GM21723 (cell line): ENCODE data around the gene CFP.
"Not testable (repeated sequence)": the region's sequence is repeated elsewhere in the genome, so short reads cannot be mapped to it uniquely, and the experiment has no call there.

Source experiments
- ATAC-seq: cut with Tn5 transposase; IDR thresholded peaks from one replicate; pipeline ENCODE4 v1.9.1; 2021; ENCODE audit warnings: mild to moderate bottlenecking, moderate library complexity; ENCODE audit not compliant: unreplicated experiment

The CFP gene

DNA sequence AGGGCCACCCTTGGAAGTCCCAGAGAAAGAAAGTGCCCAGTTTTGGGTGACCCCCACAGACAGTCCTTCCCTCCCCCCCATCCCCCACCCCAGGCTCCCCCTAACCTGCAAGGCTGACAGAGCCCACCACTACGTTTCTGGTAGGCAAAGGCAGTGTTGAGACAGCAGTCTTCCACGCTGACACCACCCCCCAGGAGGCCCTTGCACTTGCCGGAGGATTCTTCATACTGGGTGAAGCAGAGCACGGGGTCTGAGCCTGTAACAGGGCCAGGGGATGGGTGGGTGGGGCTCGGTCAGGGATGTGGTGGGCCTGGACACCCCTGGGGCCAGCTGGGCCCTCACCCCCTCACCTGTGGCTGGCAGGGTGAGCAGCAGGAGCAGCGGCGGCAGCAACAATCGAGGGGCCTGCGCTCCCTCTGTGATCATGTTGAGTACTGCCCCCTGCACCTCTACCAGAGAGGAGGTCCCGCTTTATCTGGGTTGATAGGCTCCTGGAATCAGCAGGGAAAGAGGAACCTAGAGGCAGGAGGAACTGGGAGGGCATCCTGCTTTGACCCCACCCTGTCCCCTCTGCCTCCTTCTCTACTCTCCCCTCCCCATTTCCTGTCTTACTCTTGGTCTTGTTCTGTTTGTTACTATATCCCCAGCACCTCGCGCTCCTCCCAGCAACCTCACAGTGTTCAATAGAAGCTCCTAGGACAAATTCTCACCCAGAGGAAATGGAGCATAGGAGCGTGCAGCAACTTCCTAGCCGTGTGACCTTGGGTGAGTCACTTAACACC lies at the start of gene CFP:
TSS of gene CFP (minus strand) at position 512 of the 782 bp plus-strand sequence. CDS start at position 426, 86 bp downstream.
- no peak for ATAC-seq

DNA sequence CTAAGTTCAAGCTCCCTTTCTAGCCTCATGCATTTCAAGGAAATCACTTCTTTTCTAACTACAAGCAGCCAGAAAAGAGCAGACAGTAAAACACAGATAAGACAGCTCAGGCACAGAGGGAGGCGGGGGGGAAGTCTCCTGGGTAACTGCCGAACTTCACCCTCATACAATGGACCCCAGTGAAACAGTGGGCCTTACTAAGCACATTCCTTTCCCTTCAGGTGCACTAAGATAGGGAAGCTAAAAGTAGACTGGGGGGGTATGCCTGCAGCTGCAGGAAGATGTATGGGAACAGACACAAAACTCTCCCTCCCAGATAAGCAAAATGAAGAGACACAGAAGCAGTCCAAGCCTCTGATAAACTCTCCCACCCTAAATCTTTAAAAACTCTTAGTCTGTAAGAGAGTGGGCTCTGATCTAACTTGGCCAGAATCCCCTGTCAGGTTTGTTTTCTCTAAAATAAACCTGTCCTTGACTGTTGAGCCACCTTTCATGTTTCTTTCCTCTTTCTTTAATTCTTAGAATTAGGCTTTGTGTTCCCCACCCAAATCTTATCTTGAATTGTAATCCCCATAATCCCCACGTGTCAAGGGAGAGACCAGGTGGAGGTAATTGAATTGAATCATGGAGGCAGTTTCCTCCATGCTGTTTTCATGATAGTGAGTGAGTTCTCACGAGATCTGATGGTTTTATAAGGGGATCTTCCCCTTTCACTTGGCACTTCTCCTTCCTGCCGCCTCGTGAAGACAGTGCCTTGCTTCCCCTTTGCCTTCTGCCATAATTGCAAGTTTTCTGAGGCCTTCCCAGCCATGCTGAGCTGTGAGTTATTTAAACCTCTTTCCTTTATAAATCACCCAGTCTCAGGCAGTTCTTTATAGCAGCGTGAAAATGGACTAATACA lies 46.5 kb upstream of the CFP start:
- ATAC-seq, result not testable (repeated sequence)

DNA sequence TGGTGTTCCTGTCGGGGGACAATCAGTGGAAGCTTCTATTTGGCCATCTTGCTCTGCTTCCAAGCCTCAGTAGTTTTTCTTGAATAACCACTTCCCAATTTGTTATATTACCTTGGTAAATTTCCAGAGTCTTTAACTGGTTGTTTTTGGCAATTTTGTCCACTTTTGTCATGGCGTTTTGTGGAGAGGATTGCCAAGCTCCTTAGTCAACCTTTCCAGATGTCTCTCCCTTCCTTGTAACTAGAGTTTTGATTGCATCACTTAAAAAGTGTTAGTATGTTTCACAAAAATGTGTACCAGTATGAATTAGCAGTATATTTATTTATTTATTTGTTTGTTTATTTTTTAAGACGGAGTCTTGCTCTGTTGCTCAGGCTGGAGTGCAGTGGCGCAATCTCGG lies 45.0 kb upstream of the CFP start:
- no peak for ATAC-seq

DNA sequence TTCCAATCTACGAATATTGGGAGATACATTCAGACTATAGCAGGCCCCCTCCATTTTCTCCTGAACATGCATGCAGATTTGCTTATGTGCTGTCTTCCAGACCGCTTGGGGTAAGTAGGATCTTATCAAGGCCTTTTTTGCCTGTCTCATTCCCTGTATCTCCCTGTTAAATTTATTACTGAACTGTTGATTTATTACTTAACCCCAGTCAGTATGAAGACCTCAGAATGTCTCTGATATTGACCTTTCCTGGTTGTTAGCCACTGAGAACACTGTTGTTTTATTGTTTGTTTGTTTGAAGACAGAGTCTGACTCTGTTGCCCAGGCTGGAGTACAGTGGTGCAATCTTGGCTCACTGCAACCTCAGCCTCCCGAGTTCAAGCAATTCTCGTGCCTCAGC lies 36.1 kb upstream of the CFP start:
- not testable (repeated sequence) for ATAC-seq

DNA sequence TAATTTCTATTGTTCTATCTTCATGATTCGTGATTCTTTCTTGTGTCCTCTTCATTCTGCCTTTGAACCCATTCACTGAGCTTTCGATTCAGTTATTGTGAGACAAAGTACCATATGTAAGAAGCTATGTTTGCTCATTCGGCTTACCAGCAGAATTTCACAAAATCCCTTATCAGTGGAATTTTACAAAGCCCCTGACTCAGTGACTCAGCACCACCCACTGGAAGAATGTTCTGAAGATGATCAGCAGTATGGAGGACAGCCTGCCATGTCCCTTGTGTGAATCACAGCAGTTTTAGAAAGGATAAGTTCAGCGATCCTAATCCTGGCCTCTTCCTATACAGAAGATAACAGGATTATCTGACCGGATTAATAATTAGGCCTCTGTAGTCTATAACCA lies 35.0 kb upstream of the CFP start:
- no peak for ATAC-seq

DNA sequence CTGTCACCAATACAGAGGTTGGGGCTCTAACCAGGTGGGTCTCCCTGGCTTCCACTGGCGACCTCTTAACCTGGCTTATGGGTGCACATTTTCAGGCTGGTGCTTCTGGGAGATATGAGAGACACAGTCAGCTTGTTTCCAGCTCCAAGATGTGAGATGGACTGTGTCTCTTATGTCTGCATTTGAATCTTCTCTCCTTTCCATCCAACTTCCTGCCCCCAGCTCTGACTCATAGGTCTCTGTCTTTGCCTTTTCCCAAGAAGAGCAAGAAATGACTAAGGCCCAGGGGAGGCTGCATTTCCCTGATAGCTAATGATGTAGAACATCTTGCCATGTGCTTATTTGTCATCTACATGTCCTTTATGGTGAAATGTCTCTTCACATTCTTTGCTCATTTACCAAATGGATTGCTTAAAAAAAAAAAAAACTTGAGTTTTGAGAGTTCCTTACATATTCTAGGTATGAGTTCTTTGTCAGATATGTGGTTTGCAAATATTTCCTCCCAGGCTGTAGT lies 32.5 kb upstream of the CFP start:
- ATAC-seq, result no peak

DNA sequence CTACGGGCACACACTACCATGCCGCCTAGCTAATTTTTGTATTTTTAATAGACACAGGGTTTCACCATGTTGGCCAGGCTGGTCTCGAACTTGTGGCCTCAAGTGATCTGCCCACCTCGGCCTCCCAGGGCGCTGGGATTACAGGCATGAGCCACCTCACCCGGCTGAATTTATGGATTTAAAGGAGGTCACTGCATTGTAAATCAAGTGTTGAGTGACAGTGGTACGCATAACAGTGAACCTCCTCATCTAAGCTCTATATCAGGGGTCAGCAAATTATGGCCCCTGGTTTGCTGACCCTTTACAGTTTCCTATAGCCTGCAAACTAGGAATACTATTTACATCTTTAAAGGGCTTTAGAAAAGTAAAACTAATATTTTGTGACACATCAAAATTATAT lies 31.8 kb upstream of the CFP start:
- ATAC-seq, result no peak

DNA sequence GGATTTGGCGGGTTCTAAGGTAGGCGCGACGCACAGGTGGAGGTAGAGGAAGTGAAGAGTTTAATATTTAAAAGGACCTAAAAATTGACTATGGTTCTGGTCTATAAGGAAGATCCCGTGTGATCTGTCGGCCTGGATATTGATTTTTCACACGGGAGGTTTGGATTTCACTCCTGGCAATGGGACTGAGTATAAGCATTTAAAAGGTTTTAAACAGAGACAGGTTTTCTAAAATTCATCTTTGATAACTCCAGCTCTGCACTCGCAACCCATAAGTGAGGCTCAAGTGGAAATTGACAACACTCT lies 29.6 kb upstream of the CFP start:
- no peak for ATAC-seq

DNA sequence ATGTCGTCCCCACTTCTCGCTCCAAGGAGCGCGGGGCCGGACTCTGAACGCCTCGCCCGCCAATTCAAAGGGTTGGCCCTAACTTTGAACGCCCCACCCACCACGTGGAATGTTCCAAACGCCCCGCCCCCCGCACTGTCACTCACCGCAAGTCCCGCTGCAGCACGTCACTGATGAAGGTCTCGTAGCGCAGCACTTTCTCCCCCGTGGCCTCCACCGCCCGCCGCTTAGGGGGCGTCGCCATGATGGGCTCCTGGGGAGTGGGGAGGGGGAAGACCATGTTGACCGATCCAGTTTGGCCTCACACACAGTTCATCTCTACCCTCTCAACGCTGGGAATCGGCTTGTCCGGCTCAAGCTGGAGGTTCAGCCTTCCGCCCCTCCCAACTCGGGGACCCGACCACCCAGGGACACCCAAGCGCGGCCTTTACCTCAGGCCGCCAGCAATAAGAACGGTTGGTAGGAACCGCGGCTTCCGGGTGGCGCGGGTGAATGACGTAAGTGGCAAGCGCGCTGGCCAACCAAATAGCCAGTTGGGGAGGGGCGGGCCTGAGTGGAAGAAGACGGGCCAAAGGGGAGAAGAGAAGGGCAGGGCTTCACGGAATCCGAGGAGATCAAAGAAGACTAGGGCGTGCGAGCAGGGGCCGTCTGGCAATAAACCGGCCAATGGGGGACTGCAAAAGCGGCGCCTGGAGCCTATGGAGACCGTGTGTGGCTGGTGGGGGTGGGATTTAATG lies 29.1 kb upstream of the CFP start, which contains the start of gene UXT:
TSS of gene UXT (minus strand) at position 497 of the 737 bp plus-strand sequence. CDS start at position 244, 253 bp downstream.
- peak; percentile 76 for ATAC-seq

DNA sequence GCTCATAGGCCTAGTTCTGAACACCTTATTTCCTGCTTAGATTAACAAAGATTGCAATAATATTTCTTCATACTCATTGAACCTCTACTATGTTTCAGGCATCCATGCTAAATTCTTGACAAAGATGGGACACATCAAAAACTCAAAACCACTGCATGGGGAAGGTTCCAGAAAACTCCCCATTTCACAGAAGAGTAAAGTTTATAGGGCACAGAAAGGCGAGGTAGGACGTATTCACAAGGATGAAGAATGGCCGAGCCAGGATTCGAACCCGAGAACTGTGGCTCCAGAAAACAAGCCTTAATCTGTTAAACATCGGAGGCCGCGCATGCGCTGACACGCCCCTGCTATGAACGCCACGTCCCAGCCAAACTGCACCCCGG lies 28.6 kb upstream of the CFP start:
- no peak for ATAC-seq

DNA sequence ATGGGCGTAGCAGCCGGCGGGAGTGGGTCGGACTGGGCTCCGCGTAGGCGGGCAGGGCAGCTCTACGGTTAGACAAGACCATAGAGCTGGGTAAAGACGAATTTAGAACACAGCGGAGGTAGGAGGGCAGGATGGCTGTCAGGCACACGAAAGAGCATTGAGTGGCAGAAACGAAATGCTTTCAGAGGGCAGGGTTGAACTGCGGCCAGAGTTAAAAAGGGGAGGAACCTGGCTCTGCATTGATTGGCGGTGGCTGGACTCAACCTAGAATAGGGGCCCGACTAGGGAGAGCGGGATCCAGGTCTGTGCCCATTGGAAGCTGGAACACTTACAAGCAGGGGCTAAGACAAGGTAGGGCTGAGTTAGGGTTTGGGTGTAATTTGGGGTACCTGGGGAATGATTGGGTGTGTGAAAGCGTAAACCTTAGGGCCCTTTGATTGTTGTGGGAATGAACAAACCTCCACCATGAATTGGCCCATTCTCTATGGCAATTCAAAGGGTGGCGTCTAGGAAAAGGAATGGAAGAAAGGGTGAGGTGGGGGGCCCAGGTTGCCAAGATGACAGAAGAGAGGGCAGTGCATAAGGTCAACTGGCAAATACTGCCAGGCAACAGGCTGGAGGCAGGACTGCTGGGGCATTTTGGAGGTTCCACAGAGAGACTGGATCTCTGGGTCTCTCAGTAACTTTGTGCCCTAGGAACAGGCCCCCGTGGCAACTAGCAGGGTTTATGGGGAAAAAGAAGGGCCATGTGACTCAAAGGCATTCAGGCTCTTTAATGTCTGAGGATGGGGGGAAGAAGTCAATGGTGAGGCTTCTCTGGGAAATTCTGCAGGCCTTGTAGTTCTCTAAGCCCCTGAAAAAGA lies 21.5 kb upstream of the CFP start:
- no peak for ATAC-seq

DNA sequence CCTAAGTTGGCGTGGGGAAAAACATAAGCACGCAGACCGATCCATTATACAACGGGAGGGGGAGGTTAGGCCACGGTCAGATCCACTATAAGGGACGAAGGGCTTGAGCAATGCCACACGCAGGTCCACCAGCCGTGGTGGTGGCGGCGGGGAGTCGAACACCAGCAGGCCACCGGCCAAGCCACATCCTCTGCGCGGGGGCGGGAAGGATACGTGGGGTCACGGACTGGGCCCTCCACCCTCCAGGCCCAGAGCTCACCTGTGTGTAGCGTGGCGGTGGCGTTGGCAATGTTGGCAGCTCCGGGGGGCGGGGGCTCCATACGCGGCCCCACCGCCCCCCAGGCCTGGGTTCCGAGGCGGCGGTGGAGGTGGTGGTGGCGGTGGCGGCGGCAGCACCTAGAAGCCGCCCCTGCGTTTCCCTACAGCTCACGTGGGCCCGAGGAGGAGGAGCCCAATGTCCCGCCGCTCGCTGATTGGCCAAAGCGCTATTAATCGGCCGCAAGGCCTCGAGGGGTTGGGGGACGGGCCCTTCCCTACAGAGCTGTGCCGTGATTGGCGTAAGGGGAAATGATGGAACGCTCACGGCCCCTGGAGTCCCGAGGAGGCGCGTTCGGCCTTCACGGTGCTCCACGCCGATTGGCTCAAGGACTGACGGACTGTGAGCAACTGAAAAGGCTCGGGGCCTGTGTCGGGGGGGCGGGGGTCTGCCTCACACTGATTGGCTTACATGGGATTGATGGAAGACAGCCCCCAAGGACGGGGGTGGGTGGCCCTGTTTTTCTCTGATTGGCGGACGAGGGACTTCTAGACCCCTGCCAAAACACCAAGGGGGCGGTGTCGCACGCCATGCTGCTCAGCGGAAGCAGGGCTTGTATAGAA lies 20.7 kb upstream of the CFP start, which contains the start of gene ELK1:
TSS of gene ELK1 (minus strand) at position 400 of the 879 bp plus-strand sequence. CDS start 9,122 bp downstream, outside the sequence.
- ATAC-seq, result peak; percentile 94

DNA sequence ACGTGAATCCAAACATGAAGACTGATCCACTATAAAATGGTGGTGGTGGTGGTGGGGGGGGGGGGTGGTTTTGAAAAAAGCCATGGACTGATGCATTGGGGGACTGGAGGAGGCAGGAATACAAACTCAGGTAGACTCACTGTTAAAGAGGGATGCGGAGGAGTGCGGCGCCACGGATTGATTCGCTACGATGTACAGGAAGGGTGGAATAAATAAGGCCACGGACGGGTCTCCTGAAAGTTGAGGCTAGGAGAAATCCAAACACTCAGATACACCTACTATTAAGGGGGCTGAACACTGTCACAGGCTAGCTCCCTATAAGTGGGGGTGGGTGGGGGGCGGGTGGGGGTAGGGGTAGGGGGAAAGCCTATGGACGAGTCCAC lies 20.0 kb upstream of the CFP start:
- no peak for ATAC-seq

DNA sequence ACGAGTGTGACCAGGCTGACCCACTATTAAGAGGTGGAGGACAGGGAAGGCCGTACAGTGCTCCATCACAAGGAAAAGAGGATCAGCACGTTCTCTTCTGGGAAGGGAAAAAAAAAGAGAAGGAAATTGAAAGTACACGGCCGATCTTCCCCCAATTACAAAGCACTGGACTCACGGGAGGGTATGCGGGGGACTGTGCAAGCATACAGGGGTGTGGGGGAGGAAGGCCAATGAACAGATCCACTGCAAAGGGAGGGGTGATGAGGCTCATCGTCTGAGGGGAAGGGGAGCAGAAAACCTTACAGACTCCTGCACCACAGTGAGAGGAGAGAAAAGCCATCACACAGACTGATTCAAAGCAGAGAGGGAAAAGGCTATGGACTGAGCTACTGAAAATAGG lies 19.5 kb upstream of the CFP start:
- no peak for ATAC-seq

DNA sequence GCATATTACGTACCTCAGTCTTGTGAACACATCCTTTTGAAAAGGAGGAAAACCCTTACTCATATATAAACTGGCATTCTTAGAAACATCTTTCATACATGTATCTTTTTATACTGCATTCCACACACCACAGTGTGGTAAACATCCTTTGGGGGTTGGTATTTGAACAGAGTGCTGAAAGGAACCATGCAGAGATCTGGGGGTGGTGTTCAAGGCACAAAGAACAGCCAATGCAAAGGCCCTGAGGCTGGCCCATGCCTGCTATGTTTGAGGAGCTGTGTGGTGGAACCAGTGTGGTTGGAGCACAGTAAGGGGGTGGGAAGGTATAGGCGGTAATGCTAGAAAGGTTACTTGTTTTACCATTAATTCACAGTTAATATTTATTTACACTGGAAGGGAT lies 18.6 kb upstream of the CFP start:
- ATAC-seq, result no peak

DNA sequence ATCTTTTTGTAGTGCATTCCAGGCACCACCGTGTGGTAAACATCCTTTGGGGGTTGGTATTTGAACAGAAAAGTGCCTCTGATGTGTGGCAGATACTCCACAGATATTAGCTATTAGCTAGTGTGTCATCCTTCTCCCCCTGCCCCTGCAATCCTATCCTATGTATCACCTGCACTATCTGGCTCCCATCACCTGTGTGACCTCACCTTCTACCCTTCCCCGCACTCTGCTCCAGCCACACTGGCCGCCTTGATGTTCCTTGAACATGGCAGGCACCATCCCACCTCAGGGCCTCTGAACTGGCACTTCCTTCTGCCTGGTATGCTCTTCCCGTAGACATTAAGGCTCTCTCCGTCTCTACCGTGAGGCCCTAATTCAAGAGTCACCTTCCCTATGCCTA lies 16.9 kb upstream of the CFP start:
- no peak for ATAC-seq

DNA sequence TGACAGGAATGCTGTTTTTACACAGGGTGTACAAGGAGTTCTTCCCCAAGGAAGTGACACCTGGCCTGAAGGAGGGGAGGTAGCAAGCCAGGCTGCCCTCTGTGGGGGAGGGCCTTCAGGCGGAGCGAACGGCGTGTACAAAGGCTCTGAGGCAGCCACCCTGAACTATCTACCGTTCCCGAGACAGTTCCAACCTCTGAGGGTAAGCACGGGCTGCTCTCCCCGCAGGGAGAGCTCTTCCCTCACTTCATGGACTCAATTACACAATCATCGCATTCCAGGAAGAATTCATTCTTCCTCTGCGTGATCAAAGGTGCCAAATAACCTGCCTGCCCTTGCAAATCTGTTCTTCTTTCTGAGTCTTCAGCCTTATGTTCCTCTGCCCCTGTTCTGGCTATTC lies 15.8 kb upstream of the CFP start:
- ATAC-seq, result no peak

DNA sequence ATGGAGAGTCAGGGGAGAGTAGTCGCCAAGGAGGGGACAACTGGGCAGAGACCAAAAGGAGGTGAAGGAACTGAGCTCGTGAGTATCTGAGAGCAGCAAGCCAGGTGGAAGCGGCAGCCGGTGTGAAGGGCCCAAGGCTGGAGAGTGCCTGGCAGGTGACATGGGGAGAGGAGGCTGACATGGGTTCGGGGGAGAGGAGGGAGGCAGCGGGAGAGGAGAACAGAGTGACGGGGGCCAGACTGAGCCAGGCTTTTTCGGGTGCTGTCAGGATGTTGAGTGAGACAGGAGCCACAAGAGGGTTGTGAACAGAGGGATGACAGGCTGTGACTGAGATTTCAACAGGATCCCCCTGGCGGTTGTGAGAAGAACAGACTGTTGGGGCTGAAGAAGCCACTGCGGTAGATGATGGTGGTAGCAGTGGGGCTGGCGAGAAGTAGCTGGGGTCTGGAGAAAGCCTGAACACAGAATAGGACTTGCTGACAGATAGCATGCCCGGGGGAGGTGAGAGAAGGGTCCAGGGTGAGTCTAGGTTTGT lies 14.9 kb upstream of the CFP start:
- no peak for ATAC-seq

DNA sequence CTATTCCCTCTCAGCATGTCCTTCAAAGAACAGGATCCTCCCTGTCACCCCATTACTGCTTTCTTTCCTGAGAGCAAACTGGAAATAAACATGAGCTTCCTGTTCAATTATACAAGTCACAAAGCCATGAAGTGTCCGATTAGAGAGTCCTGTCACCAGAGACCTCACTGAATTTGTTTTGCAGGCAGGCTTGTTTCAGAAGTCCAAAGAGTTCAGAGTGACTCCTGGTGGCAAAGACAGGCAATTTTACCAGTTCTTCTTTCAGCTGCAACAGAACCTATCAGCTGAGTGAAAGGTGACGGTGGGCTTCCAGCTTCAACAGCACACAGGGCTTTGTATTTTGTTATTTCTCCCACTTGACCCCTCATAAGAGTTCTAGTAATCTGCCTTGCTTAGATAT lies 14.2 kb upstream of the CFP start:
- no peak for ATAC-seq
